Neutrophil (primary cell): ENCODE data around the gene TMEM253.
A peak's percentile ranks its signal among the peaks of the same experiment; 100 is the strongest.

Experiments
- H3K27ac ChIP-seq: fragments of 200-600 bp; sonication (generic); 2 replicates; pipeline ENCODE4 v1.5.1; 2016; ENCODE audit warnings: mild to moderate bottlenecking, moderate library complexity
- H3K27me3 ChIP-seq: fragments of 200-600 bp; sonication (generic); 2 replicates; pipeline ENCODE4 v1.6.0; 2016; ENCODE audit warnings: mild to moderate bottlenecking
- H3K36me3 ChIP-seq: fragments of 200-600 bp; sonication (generic); 2 replicates; pipeline ENCODE4 v1.5.1; 2017
- H3K4me1 ChIP-seq, 2 experiments: fragments of 200-600 bp in 1 of 2; sonication (generic) in 1 of 2; 1 replicate in 1 of 2; 2 replicates in 1 of 2; pipeline versions ENCODE4 v1.5.1 to v1.6.1; 2013 to 2016; ENCODE audit warnings: low read depth in 1 of 2, low read length in 1 of 2, mild to moderate bottlenecking in 1 of 2, moderate library complexity in 1 of 2; ENCODE audit not compliant: control insufficient read depth in 1 of 2, insufficient read depth in 1 of 2
- H3K4me3 ChIP-seq, 2 experiments: fragments of 200-600 bp in 1 of 2; sonication (generic) in 1 of 2; 1 replicate in 1 of 2; 2 replicates in 1 of 2; pipeline ENCODE4 v1.5.1; 2013 to 2016; ENCODE audit warnings: low read depth in 1 of 2, low read length in 1 of 2, mild to moderate bottlenecking in 1 of 2, moderate library complexity in 1 of 2
- H3K9me3 ChIP-seq: fragments of 200-600 bp; sonication (generic); 2 replicates; pipeline ENCODE4 v1.5.1; 2016
- TF ChIP-seq, protein P1 (sequence below): fragments of 200-600 bp; sonication (generic); IDR thresholded peaks from 2 replicates; pipeline ENCODE4 v1.5.1; 2016; ENCODE audit warnings: antibody characterized with exemption

The TMEM253 gene

DNA sequence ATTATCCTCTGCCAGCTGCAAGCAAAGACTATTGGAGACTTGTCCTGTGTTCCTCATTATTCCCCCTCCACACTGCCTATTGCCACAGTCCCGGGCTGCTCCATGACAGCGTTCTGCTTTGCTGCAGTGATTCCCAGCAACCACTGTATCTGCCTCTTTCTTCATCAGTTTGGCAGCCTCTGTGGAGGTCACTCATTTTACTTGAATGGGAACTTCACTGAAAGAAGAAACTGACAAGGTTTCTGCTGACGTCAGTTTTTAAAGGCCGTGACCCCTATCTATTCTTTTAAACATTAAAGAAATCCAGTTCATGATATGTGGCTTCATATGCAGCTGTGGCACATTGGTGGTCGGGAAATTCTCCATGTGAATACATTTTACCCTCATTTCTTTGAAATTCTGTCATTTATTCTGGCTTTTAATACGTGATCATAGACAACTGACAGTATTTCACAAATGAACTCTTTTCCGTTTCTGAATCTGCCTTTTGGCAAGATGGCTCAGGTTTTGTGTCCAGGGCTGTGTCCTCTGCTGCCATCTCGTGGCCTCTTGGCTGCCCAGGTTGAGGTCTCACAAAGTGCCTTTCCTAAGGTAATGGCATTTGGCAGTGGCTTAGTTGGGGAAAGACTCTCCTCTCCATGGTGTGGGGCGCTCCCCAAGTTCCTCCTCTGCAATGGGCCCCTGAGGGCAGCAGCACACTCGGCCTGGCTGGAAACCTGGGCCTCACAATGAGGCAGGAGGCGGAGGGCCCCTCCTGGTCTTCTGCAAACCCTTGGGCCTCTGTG is 5.8 kb downstream of the TMEM253 start:
- H3K27me3 ChIP-seq = no peaks in the 10 kb centered on the region
- H3K4me1 ChIP-seq = peaks cover 26 to 31% of the 10 kb centered on the region in 2 experiments
- H3K9me3 ChIP-seq = no peaks in the 10 kb centered on the region
- H3K4me3 ChIP-seq = peak overlapping the region in 1 of 2 experiments; percentile 9
- TF ChIP-seq, protein P1, sequence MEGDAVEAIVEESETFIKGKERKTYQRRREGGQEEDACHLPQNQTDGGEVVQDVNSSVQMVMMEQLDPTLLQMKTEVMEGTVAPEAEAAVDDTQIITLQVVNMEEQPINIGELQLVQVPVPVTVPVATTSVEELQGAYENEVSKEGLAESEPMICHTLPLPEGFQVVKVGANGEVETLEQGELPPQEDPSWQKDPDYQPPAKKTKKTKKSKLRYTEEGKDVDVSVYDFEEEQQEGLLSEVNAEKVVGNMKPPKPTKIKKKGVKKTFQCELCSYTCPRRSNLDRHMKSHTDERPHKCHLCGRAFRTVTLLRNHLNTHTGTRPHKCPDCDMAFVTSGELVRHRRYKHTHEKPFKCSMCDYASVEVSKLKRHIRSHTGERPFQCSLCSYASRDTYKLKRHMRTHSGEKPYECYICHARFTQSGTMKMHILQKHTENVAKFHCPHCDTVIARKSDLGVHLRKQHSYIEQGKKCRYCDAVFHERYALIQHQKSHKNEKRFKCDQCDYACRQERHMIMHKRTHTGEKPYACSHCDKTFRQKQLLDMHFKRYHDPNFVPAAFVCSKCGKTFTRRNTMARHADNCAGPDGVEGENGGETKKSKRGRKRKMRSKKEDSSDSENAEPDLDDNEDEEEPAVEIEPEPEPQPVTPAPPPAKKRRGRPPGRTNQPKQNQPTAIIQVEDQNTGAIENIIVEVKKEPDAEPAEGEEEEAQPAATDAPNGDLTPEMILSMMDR = peak; percentile 74
- no peaks in the 10 kb centered on the region for H3K36me3 ChIP-seq
- H3K27ac ChIP-seq = peak overlapping the region; percentile 36

DNA sequence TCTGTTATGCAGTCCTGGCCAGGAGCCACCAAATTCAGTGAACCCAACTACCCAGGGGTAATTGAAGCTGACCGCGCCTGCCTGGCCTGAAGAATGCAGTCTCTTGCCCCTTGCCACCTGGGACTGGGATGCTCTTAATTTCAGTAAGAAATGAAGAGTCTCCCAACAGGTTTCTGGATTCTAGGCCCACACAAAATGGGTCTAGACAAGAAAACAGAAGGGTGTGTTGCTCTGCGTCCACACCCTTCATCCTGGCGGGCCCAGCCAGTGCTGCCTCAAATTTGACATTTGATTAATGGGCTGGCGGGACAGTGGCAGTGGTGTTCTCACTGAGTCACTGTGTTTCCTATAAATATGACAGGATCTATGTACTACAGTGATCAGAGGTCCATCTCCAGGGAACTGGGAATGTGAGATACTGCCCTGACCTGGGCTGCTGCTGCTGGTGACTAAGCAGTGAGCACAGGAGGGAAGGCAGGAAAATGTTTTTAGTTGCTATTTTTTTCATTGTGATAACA is 6.5 kb downstream of the TMEM253 start:
- TF ChIP-seq, protein P1 = no peak
- H3K27ac ChIP-seq = peak overlapping the region; percentile 36
- no peaks in the 10 kb centered on the region for H3K36me3 ChIP-seq
- no peaks in the 10 kb centered on the region for H3K27me3 ChIP-seq
- no peaks in the 10 kb centered on the region for H3K9me3 ChIP-seq
- H3K4me3 ChIP-seq = no peak overlapping the region
- H3K4me1 ChIP-seq = peaks cover 26 to 31% of the 10 kb centered on the region in 2 experiments

DNA sequence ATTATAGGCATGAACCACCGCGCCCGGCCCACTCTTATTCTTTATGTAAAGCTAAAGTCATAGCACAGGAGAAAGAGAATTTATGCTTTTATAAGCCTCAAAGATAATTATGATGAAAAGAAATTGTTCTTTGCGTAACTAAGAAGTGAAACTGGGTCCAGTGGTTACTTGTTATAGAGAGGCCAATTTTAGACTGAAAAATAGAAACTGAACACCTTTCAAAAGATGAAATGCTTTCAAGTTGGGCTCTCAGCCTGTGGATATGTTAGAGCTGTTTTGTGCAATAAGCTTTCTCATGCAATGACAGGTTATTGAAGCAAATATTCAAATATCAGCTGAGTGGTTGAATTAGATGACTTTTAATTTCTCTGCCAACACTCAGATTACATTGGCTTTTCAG is 7.9 kb downstream of the TMEM253 start:
- Histone ChIP-seq H3K4me3 (no peak overlapping the region), H3K4me1 (peaks cover 21% of the 10 kb centered on the region in 2 experiments), H3K36me3 (no peaks in the 10 kb centered on the region), H3K27ac (no peak overlapping the region), H3K9me3 (no peaks in the 10 kb centered on the region), H3K27me3 (no peaks in the 10 kb centered on the region)
- TF ChIP-seq, protein P1 = no peak

DNA sequence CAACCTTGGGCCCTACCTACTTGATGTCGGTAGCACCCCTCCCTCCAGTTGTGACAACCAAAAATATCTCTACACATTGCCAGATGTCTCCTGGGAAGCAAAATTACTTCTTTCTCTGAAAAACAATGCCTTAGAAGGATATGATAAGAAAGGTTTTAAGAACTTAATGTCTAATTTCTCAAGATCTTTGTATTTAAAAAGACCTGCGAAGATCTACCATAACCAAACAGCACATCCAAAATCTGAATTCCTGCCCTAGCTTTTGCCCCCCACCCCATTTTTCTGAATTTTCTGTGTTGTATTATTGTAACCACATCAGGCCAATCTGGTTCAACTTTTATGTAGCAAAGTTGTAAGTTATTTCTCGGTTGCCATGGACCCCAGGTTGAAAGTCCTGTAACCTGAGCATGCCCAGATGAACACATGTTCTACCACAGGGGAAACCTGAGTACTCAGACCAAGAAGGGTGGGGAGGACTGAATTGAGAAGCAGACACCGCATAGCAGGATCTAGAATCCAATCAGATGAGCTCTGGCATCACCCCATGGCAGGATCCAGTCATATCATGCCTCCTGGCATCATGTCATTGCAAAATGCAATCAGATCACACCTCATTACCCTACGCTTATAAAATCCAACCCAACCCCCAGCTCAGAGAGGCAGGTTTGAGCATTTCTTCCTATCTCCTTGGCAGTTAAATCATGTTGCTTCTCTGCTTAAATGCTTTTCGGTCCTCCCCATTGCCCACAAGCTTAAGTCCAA is 8.7 kb downstream of the TMEM253 start:
- TF ChIP-seq, protein P1 = no peak
- no peak overlapping the region for H3K4me3 ChIP-seq
- H3K27ac ChIP-seq = no peak overlapping the region
- peaks cover 14 to 16% of the 10 kb centered on the region in 2 experiments for H3K4me1 ChIP-seq
- no peaks in the 10 kb centered on the region for H3K36me3 ChIP-seq
- no peaks in the 10 kb centered on the region for H3K9me3 ChIP-seq
- H3K27me3 ChIP-seq = no peaks in the 10 kb centered on the region

DNA sequence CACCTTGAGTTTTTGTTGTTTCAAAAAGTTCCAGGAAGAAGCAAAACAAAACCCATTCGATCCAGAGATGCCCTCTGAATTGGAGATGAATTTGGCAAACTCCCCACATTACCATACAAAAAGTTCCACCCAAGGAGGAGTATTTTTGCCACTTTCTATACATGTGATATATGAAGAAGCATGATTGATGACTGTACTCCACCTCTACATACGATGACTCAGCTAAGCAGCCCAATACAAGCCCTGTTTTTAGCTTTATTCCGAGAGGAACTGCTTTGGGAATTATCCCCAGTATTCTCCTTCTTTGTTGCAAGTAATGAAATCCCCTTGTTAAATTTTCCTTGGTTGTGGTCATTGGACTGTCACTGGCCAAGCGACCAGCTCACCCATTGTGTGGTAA is 11.4 kb downstream of the TMEM253 start:
- no peaks in the 10 kb centered on the region for H3K27me3 ChIP-seq
- H3K4me1 ChIP-seq = no peaks in the 10 kb centered on the region
- no peaks in the 10 kb centered on the region for H3K9me3 ChIP-seq
- H3K36me3 ChIP-seq = no peaks in the 10 kb centered on the region
- TF ChIP-seq, protein P1 = no peak
- no peak overlapping the region for H3K4me3 ChIP-seq
- H3K27ac ChIP-seq = no peak overlapping the region
